Measurements from ENCODE around the gene TLX1. TPM values are rescaled to one million over a fixed set of nuclear protein-coding genes. Genes with fewer than 3 reads are reported as not detected.
A peak's percentile ranks its signal among the peaks of the same experiment; 100 is the strongest.

TLX1 gene
- total and polyA plus RNA-seq, 9 of the 15 experiments (the other 6 are each of a cell fraction or from before 2014, with no cell fraction given): 0.03 to 3.3 (median 0.19) TPM; not detected in 1

DNA sequence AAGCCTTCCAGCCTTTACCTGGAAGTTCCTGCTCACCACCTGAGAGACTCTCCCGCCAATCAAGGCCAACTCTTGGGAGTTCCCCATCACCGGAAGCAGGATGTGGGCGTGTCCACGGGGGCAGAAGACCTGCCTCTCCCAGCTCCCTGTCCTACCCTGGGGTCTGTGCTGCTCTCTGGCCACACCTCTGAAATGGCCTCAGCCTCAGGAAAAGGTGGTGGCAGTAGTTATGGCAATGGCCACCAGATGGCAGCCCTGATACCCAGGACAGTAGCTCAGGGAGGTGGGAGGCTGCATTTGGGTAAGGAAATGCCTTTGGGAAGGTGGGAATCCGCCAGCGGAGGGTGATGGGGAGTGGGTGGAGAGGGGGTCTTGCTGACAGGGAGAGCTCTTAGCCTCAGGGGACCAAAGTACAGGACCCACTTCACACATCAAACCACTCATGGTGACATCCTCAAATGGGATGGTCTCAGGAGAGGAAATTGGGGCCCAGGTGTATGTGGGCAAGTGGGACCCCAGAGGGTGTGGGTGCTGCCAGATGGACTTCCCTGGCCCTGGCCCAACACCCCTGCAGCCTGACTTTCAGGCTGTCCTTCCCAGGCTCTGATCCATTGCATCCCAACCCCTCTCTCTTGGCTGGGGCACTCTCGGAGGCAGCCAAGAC, 35.4 kb upstream of the TLX1 start (continued):
- TF ChIP-seq, protein P1, sequence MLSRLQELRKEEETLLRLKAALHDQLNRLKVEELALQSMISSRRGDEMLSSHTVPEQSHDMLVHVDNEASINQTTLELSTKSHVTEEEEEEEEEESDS (CRISPR knock-in tag; IDR thresholded peaks at IDR 0.05): no peak
- TF ChIP-seq, protein P2, sequence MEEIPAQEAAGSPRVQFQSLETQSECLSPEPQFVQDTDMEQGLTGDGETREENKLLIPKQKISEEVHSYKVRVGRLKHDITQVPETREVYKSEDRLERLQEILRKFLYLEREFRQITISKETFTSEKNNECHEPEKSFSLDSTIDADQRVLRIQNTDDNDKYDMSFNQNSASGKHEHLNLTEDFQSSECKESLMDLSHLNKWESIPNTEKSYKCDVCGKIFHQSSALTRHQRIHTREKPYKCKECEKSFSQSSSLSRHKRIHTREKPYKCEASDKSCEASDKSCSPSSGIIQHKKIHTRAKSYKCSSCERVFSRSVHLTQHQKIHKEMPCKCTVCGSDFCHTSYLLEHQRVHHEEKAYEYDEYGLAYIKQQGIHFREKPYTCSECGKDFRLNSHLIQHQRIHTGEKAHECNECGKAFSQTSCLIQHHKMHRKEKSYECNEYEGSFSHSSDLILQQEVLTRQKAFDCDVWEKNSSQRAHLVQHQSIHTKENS (CRISPR knock-in tag; IDR thresholded peaks at IDR 0.05): no peak
- peak; percentile 62; the same call in 1 of the 2 replicates for TF ChIP-seq RFX1 (IDR thresholded peaks at IDR 0.05)
- TF ChIP-seq ZNF436 (CRISPR knock-in tag; IDR thresholded peaks at IDR 0.05): no peak
- TF ChIP-seq, protein P3, sequence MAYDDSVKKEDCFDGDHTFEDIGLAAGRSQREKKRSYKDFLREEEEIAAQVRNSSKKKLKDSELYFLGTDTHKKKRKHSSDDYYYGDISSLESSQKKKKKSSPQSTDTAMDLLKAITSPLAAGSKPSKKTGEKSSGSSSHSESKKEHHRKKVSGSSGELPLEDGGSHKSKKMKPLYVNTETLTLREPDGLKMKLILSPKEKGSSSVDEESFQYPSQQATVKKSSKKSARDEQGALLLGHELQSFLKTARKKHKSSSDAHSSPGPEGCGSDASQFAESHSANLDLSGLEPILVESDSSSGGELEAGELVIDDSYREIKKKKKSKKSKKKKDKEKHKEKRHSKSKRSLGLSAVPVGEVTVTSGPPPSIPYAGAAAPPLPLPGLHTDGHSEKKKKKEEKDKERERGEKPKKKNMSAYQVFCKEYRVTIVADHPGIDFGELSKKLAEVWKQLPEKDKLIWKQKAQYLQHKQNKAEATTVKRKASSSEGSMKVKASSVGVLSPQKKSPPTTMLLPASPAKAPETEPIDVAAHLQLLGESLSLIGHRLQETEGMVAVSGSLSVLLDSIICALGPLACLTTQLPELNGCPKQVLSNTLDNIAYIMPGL (CRISPR knock-in tag; IDR thresholded peaks at IDR 0.05): no peak
- no peak for TF ChIP-seq GATAD2A (IDR thresholded peaks at IDR 0.05)
- TF ChIP-seq U2AF2 (optimal IDR thresholded peaks at IDR 0.05; ENCODE audit: low read depth, low read length): no peak
- TF ChIP-seq, protein P4, sequence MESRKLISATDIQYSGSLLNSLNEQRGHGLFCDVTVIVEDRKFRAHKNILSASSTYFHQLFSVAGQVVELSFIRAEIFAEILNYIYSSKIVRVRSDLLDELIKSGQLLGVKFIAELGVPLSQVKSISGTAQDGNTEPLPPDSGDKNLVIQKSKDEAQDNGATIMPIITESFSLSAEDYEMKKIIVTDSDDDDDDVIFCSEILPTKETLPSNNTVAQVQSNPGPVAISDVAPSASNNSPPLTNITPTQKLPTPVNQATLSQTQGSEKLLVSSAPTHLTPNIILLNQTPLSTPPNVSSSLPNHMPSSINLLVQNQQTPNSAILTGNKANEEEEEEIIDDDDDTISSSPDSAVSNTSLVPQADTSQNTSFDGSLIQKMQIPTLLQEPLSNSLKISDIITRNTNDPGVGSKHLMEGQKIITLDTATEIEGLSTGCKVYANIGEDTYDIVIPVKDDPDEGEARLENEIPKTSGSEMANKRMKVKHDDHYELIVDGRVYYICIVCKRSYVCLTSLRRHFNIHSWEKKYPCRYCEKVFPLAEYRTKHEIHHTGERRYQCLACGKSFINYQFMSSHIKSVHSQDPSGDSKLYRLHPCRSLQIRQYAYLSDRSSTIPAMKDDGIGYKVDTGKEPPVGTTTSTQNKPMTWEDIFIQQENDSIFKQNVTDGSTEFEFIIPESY (CRISPR knock-in tag; IDR thresholded peaks at IDR 0.05): no peak
- TF ChIP-seq ZNF24 (IDR thresholded peaks at IDR 0.05): no peak
- TF ChIP-seq, protein P5, sequence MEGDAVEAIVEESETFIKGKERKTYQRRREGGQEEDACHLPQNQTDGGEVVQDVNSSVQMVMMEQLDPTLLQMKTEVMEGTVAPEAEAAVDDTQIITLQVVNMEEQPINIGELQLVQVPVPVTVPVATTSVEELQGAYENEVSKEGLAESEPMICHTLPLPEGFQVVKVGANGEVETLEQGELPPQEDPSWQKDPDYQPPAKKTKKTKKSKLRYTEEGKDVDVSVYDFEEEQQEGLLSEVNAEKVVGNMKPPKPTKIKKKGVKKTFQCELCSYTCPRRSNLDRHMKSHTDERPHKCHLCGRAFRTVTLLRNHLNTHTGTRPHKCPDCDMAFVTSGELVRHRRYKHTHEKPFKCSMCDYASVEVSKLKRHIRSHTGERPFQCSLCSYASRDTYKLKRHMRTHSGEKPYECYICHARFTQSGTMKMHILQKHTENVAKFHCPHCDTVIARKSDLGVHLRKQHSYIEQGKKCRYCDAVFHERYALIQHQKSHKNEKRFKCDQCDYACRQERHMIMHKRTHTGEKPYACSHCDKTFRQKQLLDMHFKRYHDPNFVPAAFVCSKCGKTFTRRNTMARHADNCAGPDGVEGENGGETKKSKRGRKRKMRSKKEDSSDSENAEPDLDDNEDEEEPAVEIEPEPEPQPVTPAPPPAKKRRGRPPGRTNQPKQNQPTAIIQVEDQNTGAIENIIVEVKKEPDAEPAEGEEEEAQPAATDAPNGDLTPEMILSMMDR (IDR thresholded peaks at IDR 0.05 in 2 of 3, conservative IDR thresholded peaks at IDR 0.05 in 1 of 3; ENCODE audit: insufficient read depth in 2 of 3, low read depth in 1 of 3, low read length in 3 of 3): peak; percentile 76 to 82 (median 77)
- TF ChIP-seq, protein P6, sequence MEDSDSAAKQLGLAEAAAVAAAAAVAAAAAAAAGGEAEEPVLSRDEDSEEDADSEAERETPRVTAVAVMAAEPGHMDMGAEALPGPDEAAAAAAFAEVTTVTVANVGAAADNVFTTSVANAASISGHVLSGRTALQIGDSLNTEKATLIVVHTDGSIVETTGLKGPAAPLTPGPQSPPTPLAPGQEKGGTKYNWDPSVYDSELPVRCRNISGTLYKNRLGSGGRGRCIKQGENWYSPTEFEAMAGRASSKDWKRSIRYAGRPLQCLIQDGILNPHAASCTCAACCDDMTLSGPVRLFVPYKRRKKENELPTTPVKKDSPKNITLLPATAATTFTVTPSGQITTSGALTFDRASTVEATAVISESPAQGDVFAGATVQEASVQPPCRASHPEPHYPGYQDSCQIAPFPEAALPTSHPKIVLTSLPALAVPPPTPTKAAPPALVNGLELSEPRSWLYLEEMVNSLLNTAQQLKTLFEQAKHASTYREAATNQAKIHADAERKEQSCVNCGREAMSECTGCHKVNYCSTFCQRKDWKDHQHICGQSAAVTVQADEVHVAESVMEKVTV (CRISPR knock-in tag; IDR thresholded peaks at IDR 0.05): no peak
- no peak for TF ChIP-seq KHSRP (IDR thresholded peaks at IDR 0.05)
- no peak for TF ChIP-seq TAL1 (IDR thresholded peaks at IDR 0.05)
- TF ChIP-seq POLR2AphosphoS5 (IDR thresholded peaks at IDR 0.05; ENCODE audit: control insufficient read depth, insufficient read depth, low read depth, low read length): no peak
- no peak for TF ChIP-seq ATF7 (IDR thresholded peaks at IDR 0.05)
- TF ChIP-seq, protein P7, sequence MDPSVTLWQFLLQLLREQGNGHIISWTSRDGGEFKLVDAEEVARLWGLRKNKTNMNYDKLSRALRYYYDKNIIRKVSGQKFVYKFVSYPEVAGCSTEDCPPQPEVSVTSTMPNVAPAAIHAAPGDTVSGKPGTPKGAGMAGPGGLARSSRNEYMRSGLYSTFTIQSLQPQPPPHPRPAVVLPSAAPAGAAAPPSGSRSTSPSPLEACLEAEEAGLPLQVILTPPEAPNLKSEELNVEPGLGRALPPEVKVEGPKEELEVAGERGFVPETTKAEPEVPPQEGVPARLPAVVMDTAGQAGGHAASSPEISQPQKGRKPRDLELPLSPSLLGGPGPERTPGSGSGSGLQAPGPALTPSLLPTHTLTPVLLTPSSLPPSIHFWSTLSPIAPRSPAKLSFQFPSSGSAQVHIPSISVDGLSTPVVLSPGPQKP (CRISPR knock-in tag; IDR thresholded peaks at IDR 0.05): no peak
- TF ChIP-seq ERF (CRISPR knock-in tag; IDR thresholded peaks at IDR 0.05): no peak
- TF ChIP-seq BCOR (IDR thresholded peaks at IDR 0.05): no peak
- no peak for TF ChIP-seq SAP30 (IDR thresholded peaks at IDR 0.05; ENCODE audit: borderline replicate concordance, insufficient read depth, low read depth, low read length, poor library complexity, severe bottlenecking)
